Suppressor macrophage treated with lipopolysaccharide for 1 hour (primary cell): ENCODE results near the gene FEN1.
A peak's percentile ranks its signal among the peaks of the same experiment; 100 is the strongest.

Experiments
- DNase-seq, 3 donors: peaks; one replicate each; pipeline ENCODE4 v3.0.0-alpha.2; 2020 to 2022

Gene FEN1

GRCh38 chr11:61757213-61757862, 35.4 kb upstream of the FEN1 start:
- DNase-seq = no peak

- no peak for DNase-seq
These were observed 31.8 kb upstream of the FEN1 start for GRCh38 chr11:61760946-61761345.

- peak; percentile 28 to 39 (median 33) for DNase-seq
These were observed 31.1 kb upstream of the FEN1 start for GRCh38 chr11:61761440-61762222.

DNA sequence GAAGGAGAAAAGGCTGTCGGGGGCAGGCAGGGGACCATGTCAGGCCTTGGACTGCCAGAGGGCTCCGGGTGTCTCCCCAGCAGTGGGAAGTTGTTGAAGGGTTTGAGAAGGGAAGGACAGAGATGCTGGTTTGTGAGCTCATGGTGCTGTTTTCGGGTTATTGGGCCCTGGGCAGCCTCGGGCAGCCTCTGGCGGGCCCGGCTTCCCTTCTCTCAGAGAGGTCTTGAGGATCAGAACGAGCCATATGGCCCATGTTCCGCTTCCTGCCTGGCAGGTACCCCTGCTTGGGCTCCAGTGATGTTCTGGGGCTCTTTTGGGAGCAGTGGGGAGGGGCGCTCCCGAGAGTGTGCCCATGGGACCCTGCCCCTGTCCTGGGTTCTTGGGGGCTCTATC, 30.5 kb upstream of the FEN1 start:
- no peak for DNase-seq

DNA sequence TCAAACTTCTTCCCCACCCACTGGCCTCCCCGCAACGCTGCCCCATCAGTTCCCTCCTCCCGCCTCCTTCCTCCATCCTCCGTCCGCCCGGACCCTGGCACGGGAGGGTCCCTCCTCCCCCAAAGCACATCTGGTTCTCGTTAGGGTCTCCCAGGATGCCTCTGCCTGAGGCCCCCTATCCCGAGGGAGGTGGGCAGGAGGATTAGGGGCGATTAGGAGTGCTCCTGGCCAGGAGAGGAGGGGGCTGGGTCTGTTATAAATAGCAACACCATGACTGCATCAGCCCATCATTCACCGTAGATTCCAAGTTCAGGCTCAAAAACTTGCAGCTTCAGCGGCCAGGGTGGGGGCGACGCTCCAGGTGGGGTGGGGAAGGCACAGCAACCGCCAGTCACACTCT, 29.9 kb upstream of the FEN1 start:
- DNase-seq = no peak

- no peak for DNase-seq
These were observed 28.6 kb upstream of the FEN1 start for GRCh38 chr11:61763930-61764605.

DNA sequence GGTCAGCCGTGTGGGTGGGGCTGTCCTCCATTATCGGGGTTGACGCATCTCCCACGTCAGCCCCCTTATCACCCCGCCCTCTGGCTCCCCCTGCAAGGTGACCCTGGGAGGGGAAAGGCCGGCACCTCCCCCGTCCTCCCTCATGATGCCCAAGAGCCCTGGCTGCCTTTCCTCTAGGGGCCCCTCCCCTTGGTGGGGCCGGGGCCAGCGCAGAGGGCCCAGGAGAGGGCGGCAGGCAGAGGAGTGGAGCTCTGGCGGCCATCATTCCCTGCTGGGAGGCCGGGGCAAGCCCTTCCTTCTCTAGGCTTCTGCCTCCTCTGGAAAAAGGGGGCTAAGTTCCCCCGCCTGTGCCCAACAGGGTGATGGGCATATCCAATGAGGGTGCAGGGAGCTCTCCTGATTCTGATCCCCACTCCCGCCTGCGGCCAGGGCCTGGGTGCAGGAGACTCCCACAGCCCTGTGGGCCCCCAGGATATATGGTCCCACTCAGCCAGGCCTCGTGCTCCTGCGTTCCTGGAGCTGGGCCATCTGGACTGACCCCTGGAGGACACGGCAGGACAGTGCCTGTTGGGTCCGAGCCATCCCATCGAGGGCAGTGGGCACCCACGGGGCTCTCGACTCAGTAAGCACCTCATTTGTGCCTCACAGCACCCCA, 28.0 kb upstream of the FEN1 start:
- DNase-seq = no peak

DNA sequence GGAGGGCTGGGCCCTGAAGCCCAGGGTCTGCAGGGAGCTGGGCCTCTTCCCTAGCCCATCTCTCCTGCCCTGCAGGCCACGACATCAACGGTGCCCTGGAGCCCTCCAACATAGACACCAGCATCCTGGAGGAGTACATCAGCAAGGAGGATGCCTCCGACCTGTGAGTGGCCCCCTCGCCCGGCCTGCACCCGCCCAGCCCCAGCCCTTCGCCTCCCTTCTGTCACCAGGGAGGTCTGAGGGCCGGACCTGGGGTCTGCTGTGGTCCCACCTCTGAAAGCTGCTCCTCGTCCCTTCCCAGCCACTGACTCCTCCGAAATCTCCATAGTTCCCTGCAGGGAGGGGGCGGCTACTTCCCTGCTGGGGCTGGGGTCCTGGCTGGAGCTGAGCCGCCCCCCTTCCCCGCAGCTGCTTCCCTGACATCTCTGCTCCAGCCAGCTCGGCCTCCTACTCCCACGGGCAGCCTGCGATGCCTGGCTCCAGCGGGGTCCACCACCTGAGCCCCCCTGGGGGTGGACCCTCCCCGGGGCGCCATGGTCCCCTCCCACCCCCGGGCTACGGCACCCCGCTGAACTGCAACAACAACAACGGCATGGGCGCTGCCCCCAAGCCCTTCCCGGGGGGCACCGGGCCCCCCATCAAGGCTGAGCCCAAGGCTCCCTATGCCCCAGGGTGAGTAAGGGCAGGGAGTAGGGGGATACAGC, 27.0 kb upstream of the FEN1 start:
- no peak for DNase-seq

DNA sequence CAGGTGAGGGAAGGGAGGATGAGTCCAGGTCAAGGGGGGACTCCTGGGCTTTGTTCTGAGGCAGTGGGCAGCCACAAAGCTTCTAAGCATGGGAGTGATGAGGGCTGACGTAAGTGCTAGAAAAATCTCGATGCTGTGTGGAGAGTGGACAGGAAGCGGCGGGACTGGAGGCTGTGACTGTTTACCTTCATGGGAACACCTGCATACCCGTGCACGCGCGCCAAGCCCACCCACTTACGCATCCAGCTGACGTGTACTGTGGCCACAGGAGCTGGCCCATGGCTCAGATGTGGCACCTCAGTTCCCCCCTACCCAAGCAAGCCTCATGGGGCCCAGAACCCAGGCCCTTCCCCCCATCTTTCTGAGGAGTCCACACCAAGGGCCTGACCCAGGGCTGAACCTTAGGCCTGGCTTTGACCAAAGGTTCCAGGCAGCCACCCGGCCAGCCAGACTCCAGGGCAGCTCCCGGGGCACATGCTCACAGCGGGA, 26.3 kb upstream of the FEN1 start:
- no peak for DNase-seq

DNA sequence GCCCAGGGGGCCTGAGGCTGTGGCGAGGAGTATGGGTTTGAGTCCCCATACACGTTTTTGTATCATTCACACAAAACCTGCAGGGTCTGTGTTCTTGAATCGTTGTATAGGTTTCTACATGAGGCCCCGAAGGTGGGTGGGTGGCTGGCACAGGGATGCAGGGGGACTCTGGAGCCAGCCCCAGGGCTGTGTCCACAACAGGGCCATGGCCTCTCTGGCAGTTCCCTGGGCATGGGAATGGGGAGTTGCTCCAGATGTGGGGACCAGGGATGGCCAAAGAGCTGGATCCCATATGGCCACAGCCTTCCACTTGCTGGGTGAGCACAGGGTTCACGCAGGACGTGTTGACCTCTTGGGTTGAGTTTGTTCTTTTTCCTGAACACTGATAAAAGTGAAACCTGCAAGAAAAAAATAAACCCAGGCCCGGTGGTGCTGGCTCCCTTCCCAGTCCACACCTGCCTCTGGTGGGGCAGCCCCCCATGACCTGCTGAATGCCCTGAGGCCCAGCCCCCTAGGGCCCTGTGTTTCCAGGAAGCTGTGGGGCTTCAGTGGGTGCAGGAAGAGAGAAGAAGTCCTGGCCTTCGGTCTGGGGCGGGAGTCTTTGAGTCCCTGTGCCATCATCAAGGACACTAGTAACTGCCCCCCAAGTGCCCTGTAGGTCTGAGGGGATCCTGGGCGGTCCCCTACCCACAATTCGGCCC, 24.2 kb upstream of the FEN1 start:
- DNase-seq = no peak

GRCh38 chr11:61769169-61769920, 23.4 kb upstream of the FEN1 start:
- DNase-seq = no peak

GRCh38 chr11:61769946-61770683, 22.6 kb upstream of the FEN1 start:
- DNase-seq = no peak

- DNase-seq = no peak
These were observed 21.4 kb upstream of the FEN1 start for GRCh38 chr11:61771195-61771894.

- DNase-seq = no peak
These were observed 20.7 kb upstream of the FEN1 start for GRCh38 chr11:61771985-61772455.

DNA sequence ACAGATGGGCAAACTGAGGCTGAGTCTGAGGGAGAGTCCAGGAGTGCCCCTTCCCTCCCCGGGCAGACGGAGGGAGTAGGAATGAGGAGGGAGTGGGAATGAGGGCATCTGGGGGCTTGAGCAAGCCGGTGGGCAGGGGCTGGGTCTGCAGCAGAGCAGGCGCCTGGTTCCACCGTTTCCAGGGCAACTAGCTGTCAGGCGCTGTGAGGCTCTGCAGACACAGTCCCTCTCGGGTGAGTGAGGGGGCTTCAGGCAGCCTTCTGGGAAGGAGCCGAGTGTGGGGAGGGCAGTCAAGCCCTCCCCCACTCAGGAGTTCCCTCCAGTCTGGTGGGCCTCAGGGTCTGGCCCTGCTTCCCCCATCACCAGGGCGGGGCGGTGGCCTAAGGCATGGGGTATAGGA, 19.4 kb upstream of the FEN1 start:
- DNase-seq = no peak

DNA sequence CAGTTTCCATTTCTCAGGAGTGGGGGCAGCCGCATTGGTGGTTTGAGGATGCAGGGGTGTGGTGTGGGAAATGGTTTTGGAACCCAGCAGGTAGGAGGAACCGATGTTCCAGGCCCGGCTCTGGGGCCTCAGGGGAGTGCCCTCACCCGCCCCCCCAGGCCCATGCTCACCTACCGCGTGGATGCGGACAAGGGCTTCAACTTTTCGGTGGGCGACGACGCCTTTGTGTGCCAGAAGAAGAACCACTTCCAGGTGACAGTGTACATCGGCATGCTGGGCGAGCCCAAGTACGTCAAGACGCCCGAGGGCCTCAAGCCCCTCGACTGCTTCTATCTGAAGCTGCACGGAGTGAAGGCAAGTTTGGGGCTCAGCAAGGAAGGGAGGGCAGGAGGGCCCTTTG, 18.9 kb upstream of the FEN1 start:
- no peak for DNase-seq

DNA sequence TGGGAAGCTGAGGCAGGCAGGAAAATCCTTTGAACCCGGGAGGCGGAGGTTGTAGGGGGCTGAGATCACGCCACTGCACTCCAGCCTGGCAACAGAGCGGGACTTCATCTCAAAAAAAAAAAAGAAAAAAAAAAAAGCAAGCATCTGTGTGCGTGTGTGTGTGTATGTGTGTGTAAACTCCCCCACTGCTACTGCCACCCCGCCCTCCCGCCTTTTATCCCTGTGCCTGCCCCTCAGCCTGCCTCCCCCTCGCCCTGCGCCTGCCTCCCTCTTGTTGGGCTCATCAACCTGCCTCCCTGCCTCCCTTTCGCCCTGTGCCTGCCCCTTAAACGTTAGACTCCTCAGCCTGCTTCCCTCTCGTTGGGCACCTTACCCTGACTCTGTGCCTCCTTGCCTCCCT, 18.3 kb upstream of the FEN1 start:
- DNase-seq = no peak

DNA sequence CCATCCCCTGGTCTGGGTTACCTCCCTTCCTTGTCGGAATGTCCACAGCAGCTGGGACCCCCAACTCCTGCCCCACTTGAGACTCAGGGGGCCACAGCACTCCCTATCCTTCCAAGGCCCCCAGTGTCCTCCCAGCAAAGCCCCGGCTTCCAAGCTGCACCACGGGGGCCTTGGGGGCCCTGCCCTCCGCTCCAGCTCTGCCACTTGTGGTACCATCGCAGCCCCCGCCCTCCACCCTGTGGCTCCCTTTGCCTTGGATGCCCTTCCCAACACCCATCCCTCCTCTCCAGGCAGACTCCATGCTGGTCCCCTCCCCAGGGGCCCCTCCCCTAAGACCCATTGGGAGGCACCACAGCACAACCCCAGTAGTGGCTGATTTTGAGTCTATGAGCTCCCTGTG, 17.6 kb upstream of the FEN1 start:
- no peak for DNase-seq

DNA sequence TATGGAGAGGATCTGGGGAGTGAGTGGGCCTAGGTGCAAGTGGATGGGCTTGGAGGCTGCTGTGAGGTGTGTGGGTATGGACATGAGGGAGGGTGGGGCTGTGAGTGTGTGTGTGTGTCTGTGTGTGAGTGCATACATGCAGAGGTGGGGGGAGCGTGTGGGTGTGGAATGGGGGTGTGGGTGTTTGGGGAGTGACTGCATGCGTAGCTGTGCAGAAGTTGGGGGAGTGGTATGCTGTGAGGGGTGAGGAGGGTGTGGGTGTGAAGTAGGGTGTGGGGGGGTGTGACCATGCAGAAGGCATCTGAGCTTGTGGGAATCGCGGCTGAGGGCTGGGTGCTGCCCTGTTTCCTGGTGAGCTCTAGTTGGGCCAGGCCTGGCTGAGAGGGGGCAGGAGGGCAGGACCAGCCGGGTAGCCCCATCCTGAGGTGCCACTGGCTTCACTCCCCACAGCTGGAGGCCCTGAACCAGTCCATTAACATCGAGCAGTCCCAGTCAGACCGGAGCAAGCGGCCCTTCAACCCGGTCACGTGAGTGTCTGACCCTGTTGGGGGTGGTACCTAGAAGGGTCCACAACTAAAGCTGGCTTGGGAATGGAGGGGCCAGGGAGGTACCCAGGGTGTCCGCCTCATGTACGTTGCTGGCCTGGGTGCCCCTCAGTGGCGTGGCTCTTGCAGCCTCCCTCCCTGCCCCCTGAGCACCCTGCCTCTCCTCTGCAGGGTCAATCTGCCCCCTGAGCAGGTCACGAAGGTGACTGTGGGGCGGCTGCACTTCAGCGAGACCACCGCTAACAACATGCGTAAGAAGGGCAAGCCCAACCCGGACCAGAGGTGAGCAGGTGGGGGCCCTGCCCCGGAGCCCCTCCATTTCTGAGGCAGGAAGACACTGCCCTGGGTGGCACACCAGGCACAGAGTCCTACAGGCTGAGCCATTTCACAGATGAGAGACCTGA, 16.8 kb upstream of the FEN1 start:
- no peak for DNase-seq
